ENCODE data around the gene PCDHA13. TPM values are rescaled to one million over a fixed set of nuclear protein-coding genes. Genes with fewer than 3 reads are reported as not detected.
A peak's percentile ranks its signal among the peaks of the same experiment; 100 is the strongest.

PCDHA13 gene
- total RNA-seq, 1 donor from 2014 or later, result not detected

DNA sequence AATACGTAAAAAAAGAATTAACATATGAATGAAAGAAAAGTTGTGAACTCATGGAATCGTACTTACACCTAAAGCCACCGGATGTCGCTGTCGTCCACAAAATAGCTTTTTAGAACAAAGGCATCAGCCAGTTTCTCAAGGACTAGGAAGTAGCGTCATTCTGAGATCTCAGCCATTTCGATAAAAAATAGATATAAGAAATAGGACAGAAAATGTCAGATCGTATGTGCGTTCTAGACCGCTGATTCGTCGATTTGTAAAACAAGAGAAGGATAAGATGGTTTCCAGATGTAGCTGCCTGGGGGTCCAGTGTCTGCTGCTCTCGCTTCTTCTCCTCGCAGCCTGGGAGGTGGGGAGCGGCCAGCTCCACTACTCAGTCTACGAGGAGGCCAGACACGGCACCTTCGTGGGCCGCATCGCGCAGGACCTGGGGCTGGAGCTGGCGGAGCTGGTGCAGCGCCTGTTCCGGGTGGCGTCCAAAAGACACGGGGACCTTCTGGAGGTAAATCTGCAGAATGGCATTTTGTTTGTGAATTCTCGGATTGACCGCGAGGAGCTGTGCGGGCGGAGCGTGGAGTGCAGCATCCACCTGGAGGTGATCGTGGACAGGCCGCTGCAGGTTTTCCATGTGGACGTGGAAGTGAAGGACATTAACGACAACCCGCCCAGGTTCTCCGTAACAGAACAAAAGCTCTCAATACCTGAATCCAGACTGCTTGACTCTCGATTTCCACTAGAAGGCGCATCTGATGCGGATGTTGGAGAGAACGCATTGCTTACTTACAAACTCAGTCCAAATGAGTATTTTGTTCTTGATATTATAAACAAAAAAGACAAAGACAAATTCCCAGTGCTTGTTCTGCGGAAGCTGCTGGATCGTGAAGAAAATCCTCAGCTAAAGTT is 25.9 kb upstream of the PCDHA13 start, which contains the start of gene PCDHA10:
PCDHA10 (plus strand) TSS at position 126 of the 903 bp plus-strand sequence; CDS start at position 278, 152 bp downstream.
- Histone ChIP-seq H3K27ac (no peak within 1 kb of the TSS), H3K4me3 (peak within 1 kb of the TSS in 1 of 2 donors; percentile 24), H3K4me1 (no peaks in the 10 kb centered on the region), H3K9me3 (no peaks in the 10 kb centered on the region), H3K36me3 (no peaks in the 10 kb centered on the region), H3K27me3 (no peaks in the 10 kb centered on the region)
- no peak for TF ChIP-seq POLR2A (IDR thresholded peaks at IDR 0.05)
- TF ChIP-seq CTCF (IDR thresholded peaks at IDR 0.05), result peak in 2 of 3 experiments; percentile 8 to 32
- TF ChIP-seq POLR2AphosphoS5 (IDR thresholded peaks at IDR 0.05; ENCODE audit: insufficient read depth in 1 of 2, low read depth in 1 of 2), result no peak
- no peak for DNase-seq (ENCODE audit: extremely low spot score in 2 of 2)
- intact Hi-C loops (cut with DNase I), result no loop called here

- intact Hi-C loops (cut with DNase I), result no loop called here
- no peak for DNase-seq (ENCODE audit: extremely low spot score in 2 of 2)
- Histone ChIP-seq H3K4me1 (no peaks in the 10 kb centered on the region), H3K4me3 (no peak overlapping the region), H3K27me3 (no peaks in the 10 kb centered on the region), H3K9me3 (no peaks in the 10 kb centered on the region), H3K36me3 (no peaks in the 10 kb centered on the region), H3K27ac (no peak overlapping the region)
- TF ChIP-seq POLR2A (IDR thresholded peaks at IDR 0.05), result no peak
- no peak for TF ChIP-seq POLR2AphosphoS5 (IDR thresholded peaks at IDR 0.05; ENCODE audit: insufficient read depth in 1 of 2, low read depth in 1 of 2)
- no peak for TF ChIP-seq CTCF (IDR thresholded peaks at IDR 0.05)
These were observed 24.5 kb upstream of the PCDHA13 start for GRCh38 chr5:140857177-140857986.

DNA sequence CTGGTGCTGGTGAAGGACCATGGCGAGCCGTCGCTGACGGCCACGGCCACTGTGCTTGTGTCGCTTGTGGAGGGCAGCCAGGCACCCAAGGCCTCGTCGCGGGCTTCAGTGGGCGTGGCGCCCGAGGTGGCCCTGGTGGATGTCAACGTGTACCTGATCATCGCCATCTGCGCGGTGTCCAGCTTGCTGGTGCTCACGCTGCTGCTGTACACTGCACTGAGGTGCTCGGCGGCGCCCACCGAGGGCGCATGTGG is 24.0 kb upstream of the PCDHA13 start:
- Histone ChIP-seq H3K4me3 (no peak overlapping the region), H3K27ac (no peak overlapping the region), H3K9me3 (peaks cover 2% of the 10 kb centered on the region), H3K27me3 (no peaks in the 10 kb centered on the region), H3K4me1 (no peaks in the 10 kb centered on the region), H3K36me3 (no peaks in the 10 kb centered on the region)
- intact Hi-C loops (cut with DNase I), result no loop called here
- TF ChIP-seq POLR2AphosphoS5 (IDR thresholded peaks at IDR 0.05; ENCODE audit: insufficient read depth in 1 of 2, low read depth in 1 of 2) (no peak), POLR2A (IDR thresholded peaks at IDR 0.05) (no peak), CTCF (IDR thresholded peaks at IDR 0.05) (no peak)
- no peak for DNase-seq (ENCODE audit: extremely low spot score in 2 of 2)

- H3K4me3 ChIP-seq, result no peak overlapping the region
- intact Hi-C loops (cut with DNase I), result no loop called here
- TF ChIP-seq CTCF (IDR thresholded peaks at IDR 0.05), result no peak
- no peak for TF ChIP-seq POLR2A (IDR thresholded peaks at IDR 0.05)
- TF ChIP-seq POLR2AphosphoS5 (IDR thresholded peaks at IDR 0.05; ENCODE audit: insufficient read depth in 1 of 2, low read depth in 1 of 2), result no peak
- no peak for DNase-seq (ENCODE audit: extremely low spot score in 2 of 2)
- H3K27me3 ChIP-seq, result no peaks in the 10 kb centered on the region
- no peak overlapping the region for H3K27ac ChIP-seq
- no peaks in the 10 kb centered on the region for H3K36me3 ChIP-seq
- no peaks in the 10 kb centered on the region for H3K4me1 ChIP-seq
- H3K9me3 ChIP-seq, result peaks cover 6% of the 10 kb centered on the region
These were observed 19.3 kb upstream of the PCDHA13 start for GRCh38 chr5:140862441-140863295.

Data from vagina (tissue), 2 donors.